Measurements from ENCODE around the gene PRMT7.
"Not testable (repeated sequence)": the region's sequence is repeated elsewhere in the genome, so short reads cannot be mapped to it uniquely, and the experiment has no call there.

Gene PRMT7

GRCh38 chr16:68283801-68284598 is 26.8 kb upstream of the PRMT7 start:
- DNase-seq (ENCODE audit: low spot score) = no peak

- no peak for DNase-seq (ENCODE audit: low spot score)
These were observed 26.0 kb upstream of the PRMT7 start for GRCh38 chr16:68284847-68285246.

- no peak for DNase-seq (ENCODE audit: low spot score)
These were observed 25.1 kb upstream of the PRMT7 start for GRCh38 chr16:68285683-68286082.

GRCh38 chr16:68286153-68287074 is 24.4 kb upstream of the PRMT7 start:
- no peak for DNase-seq (ENCODE audit: low spot score)

GRCh38 chr16:68287276-68288251 is 23.3 kb upstream of the PRMT7 start:
- no peak for DNase-seq (ENCODE audit: low spot score)

- no peak for DNase-seq (ENCODE audit: low spot score)
These were observed 22.6 kb upstream of the PRMT7 start for GRCh38 chr16:68288252-68288650.

GRCh38 chr16:68288796-68289195 is 22.0 kb upstream of the PRMT7 start:
- not testable (repeated sequence) for DNase-seq (ENCODE audit: low spot score)

- DNase-seq (ENCODE audit: low spot score) = no peak
These were observed 21.6 kb upstream of the PRMT7 start for GRCh38 chr16:68289202-68289601.

GRCh38 chr16:68289621-68290329 is 21.0 kb upstream of the PRMT7 start:
- no peak for DNase-seq (ENCODE audit: low spot score)

- DNase-seq (ENCODE audit: low spot score) = no peak
These were observed 20.4 kb upstream of the PRMT7 start for GRCh38 chr16:68290450-68290849.

- DNase-seq (ENCODE audit: low spot score) = no peak
These were observed 19.6 kb upstream of the PRMT7 start for GRCh38 chr16:68291227-68291626.

- DNase-seq (ENCODE audit: low spot score) = no peak
These were observed 18.4 kb upstream of the PRMT7 start for GRCh38 chr16:68292425-68292824.

GRCh38 chr16:68296291-68296690 is 14.5 kb upstream of the PRMT7 start:
- no peak for DNase-seq (ENCODE audit: low spot score)

- no peak for DNase-seq (ENCODE audit: low spot score)
These were observed 14.1 kb upstream of the PRMT7 start for GRCh38 chr16:68296693-68297092.

GRCh38 chr16:68297908-68298307 is 12.9 kb upstream of the PRMT7 start:
- no peak for DNase-seq (ENCODE audit: low spot score)

GRCh38 chr16:68298312-68298711 is 12.5 kb upstream of the PRMT7 start:
- DNase-seq (ENCODE audit: low spot score) = no peak

GRCh38 chr16:68298907-68299561 is 11.8 kb upstream of the PRMT7 start:
- no peak for DNase-seq (ENCODE audit: low spot score)

- no peak for DNase-seq (ENCODE audit: low spot score)
These were observed 11.0 kb upstream of the PRMT7 start for GRCh38 chr16:68299571-68300453.

- DNase-seq (ENCODE audit: low spot score) = no peak
These were observed 9.9 kb upstream of the PRMT7 start for GRCh38 chr16:68300734-68301459.
